ENCODE measurements around the gene C1orf50. TPM values are rescaled to one million over a fixed set of nuclear protein-coding genes. Genes with fewer than 3 reads are reported as not detected.

The C1orf50 gene
- total RNA-seq, 1 experiment from 2014 or later, result 7.7 TPM

GRCh38 chr1:42752284-42752683, 14.8 kb upstream of the C1orf50 start:
- DNase-seq, result no peak
- Mint-ChIP-seq H3K9me3 (ENCODE audit: low read depth, unreplicated experiment) (no peaks in the 10 kb centered on the region), H3K4me3 (ENCODE audit: low read depth, unreplicated experiment) (no peak overlapping the region), H3K27ac (ENCODE audit: unreplicated experiment) (no peak overlapping the region), H3K4me1 (ENCODE audit: low read depth, unreplicated experiment) (no peaks in the 10 kb centered on the region), H3K36me3 (ENCODE audit: insufficient read depth, unreplicated experiment) (peaks cover 9% of the 10 kb centered on the region), H3K27me3 (ENCODE audit: unreplicated experiment) (no peaks in the 10 kb centered on the region)
- TF ChIP-seq CTCF (IDR thresholded peaks at IDR 0.05; ENCODE audit: unreplicated experiment), result no peak
- intact Hi-C loops (cut with micrococcal nuclease; ENCODE audit: unreplicated experiment), result no loop called here
- CTCF ChIA-PET, result no interaction called here
- BruUV-seq (replicated peaks), result no TSS peak

DNA sequence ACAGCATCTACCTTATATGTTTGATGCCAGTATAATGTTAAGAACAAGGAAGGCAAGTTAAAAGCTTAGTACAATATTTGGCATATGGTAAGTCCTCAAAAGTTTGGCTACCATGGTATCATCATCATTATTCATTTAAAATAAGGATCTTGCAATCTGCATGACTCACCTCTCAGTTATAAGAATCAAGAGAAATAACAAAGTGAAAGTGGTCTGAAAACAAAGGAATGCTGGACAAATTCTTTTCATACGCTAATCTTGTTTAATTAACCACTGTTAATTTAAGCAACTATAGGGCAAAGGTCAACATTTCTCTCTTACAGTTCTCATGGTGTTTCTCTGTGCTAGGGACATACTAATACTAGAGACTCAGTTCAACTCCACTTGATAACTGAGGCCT, 14.0 kb upstream of the C1orf50 start:
- Mint-ChIP-seq H3K27ac (ENCODE audit: unreplicated experiment) (no peak overlapping the region), H3K27me3 (ENCODE audit: unreplicated experiment) (no peaks in the 10 kb centered on the region), H3K36me3 (ENCODE audit: insufficient read depth, unreplicated experiment) (peaks cover 9% of the 10 kb centered on the region), H3K4me1 (ENCODE audit: low read depth, unreplicated experiment) (no peaks in the 10 kb centered on the region), H3K4me3 (ENCODE audit: low read depth, unreplicated experiment) (no peak overlapping the region), H3K9me3 (ENCODE audit: low read depth, unreplicated experiment) (no peaks in the 10 kb centered on the region)
- intact Hi-C loops (cut with micrococcal nuclease; ENCODE audit: unreplicated experiment), result no loop called here
- CTCF ChIA-PET, result no interaction called here
- TF ChIP-seq CTCF (IDR thresholded peaks at IDR 0.05; ENCODE audit: unreplicated experiment), result no peak
- no peak for DNase-seq
- no TSS peak for BruUV-seq (replicated peaks)

DNA sequence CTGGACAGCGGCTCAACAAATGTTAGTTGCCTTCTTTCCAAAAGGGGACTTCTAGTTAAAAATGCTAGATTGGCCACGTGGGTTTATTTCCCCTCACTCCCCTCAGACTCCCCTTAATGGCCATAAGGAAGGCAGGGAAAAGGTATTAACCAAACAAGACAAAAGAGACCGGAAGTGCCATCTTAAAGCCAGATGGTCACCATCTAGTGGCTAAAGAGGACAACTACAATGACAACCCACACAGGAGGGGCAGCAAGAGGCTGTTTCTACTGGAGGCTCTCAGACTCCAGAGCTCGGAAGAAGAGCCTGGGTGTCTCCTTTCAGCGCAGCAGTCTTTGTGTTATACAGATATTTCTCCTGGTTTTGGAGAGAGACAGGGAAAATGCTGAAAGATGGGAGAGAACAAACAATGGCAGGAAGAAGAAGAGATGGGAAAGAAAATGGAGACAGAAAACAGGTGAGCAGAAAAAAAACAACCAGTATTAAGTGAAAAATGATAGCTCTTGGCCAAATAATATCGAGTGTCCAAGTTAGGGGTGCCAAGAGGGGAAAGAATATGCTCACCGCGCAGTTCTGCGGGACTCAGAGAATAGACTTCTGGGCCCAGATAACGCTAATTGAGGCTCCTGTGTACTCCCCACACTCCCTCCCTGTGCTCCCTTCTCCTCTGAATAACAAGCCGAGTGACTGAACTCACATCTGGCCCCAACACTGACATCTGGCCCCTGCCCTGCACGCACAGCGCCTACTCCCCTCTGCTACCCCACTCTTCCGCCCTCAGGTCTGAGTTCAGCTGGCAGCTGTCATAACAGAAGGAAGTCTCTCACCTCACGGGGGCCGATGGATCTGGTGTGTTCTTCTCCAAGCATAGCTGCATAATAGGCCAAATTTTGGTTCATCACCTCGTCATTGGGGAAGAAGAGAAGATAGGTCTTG, 9.8 kb upstream of the C1orf50 start:
- DNase-seq, result peak; percentile 33
- Mint-ChIP-seq H3K36me3 (ENCODE audit: insufficient read depth, unreplicated experiment) (peaks cover 8% of the 10 kb centered on the region), H3K27ac (ENCODE audit: unreplicated experiment) (no peak overlapping the region), H3K9me3 (ENCODE audit: low read depth, unreplicated experiment) (no peaks in the 10 kb centered on the region), H3K4me3 (ENCODE audit: low read depth, unreplicated experiment) (no peak overlapping the region), H3K4me1 (ENCODE audit: low read depth, unreplicated experiment) (no peaks in the 10 kb centered on the region), H3K27me3 (ENCODE audit: unreplicated experiment) (no peaks in the 10 kb centered on the region)
- peak; percentile 66 for TF ChIP-seq CTCF (IDR thresholded peaks at IDR 0.05; ENCODE audit: unreplicated experiment)
- CTCF ChIA-PET, result interaction anchor here (0.9 to 1.0 kb wide), 2 partner anchors 9 to 179 kb away, joined by 3 read pairs; no protein-coding TSS in a partner anchor
- BruUV-seq (replicated peaks), result no TSS peak
- intact Hi-C loops (cut with micrococcal nuclease; ENCODE audit: unreplicated experiment), result no loop called here

DNA sequence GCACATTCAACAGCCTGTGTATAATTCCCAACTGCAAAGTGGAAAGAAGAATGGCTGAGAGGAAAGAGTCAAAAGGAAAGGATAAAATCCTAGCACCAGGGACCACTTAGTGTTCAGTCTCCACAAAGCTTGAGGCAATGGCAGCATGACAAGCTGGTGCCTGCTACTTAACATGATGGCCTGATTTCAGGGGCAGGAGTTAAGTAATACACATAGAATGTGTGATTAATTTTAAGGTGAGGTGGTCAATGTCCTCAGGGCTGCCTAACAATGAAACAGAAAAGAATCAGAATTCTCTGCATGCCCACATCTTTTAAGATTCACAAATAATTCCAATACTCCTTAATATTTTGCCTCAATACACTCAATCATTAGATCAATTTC, 9.2 kb upstream of the C1orf50 start:
- intact Hi-C loops (cut with micrococcal nuclease; ENCODE audit: unreplicated experiment), result no loop called here
- no TSS peak for BruUV-seq (replicated peaks)
- no peak for TF ChIP-seq CTCF (IDR thresholded peaks at IDR 0.05; ENCODE audit: unreplicated experiment)
- Mint-ChIP-seq H3K4me1 (ENCODE audit: low read depth, unreplicated experiment) (no peaks in the 10 kb centered on the region), H3K27ac (ENCODE audit: unreplicated experiment) (no peak overlapping the region), H3K36me3 (ENCODE audit: insufficient read depth, unreplicated experiment) (peaks cover 6% of the 10 kb centered on the region), H3K9me3 (ENCODE audit: low read depth, unreplicated experiment) (no peaks in the 10 kb centered on the region), H3K4me3 (ENCODE audit: low read depth, unreplicated experiment) (no peak overlapping the region), H3K27me3 (ENCODE audit: unreplicated experiment) (no peaks in the 10 kb centered on the region)
- CTCF ChIA-PET, result no interaction called here
- no peak for DNase-seq
